Measurements from ENCODE around the gene SCN4A. TPM values are rescaled to one million over a fixed set of nuclear protein-coding genes. Genes with fewer than 3 reads are reported as not detected.

SCN4A gene
- total RNA-seq, 1 donor from 2014 or later: 1.3 TPM

GRCh38 chr17:63941162-63941561, 31.6 kb downstream of the SCN4A start:
- intact Hi-C loops (cut with DNase I): no loop called here
- no peak for DNase-seq (ENCODE audit: low spot score in 2 of 2)

GRCh38 chr17:63940584-63940983, 32.1 kb downstream of the SCN4A start:
- intact Hi-C loops (cut with DNase I): no loop called here
- TF ChIP-seq CTCF (IDR thresholded peaks at IDR 0.05): no peak
- Histone ChIP-seq H3K27me3 (no peaks in the 10 kb centered on the region), H3K27ac (no peak overlapping the region), H3K36me3 (no peaks in the 10 kb centered on the region), H3K9me3 (no peaks in the 10 kb centered on the region), H3K4me3 (no peak overlapping the region), H3K4me1 (no peaks in the 10 kb centered on the region)
- DNase-seq (ENCODE audit: low spot score in 2 of 2): no peak

More at GRCh38 chr17:63941162-63941561, 31.6 kb downstream of the SCN4A start:
- no peak overlapping the region for H3K27ac ChIP-seq
- H3K36me3 ChIP-seq: no peaks in the 10 kb centered on the region
- no peak overlapping the region for H3K4me3 ChIP-seq
- no peak for TF ChIP-seq CTCF (IDR thresholded peaks at IDR 0.05)
- no peaks in the 10 kb centered on the region for H3K9me3 ChIP-seq
- H3K4me1 ChIP-seq: no peaks in the 10 kb centered on the region
- H3K27me3 ChIP-seq: no peaks in the 10 kb centered on the region

- intact Hi-C loops (cut with DNase I): no loop called here
- Histone ChIP-seq H3K36me3 (no peaks in the 10 kb centered on the region), H3K4me3 (no peak overlapping the region), H3K4me1 (no peaks in the 10 kb centered on the region), H3K9me3 (no peaks in the 10 kb centered on the region), H3K27me3 (no peaks in the 10 kb centered on the region), H3K27ac (no peak overlapping the region)
- TF ChIP-seq CTCF (IDR thresholded peaks at IDR 0.05): no peak
- DNase-seq (ENCODE audit: low spot score in 2 of 2): no peak
Observed at GRCh38 chr17:63939884-63940283, 32.8 kb downstream of the SCN4A start.

- intact Hi-C loops (cut with DNase I): no loop called here
- no peak overlapping the region for H3K4me3 ChIP-seq
- no peaks in the 10 kb centered on the region for H3K4me1 ChIP-seq
- TF ChIP-seq CTCF (IDR thresholded peaks at IDR 0.05): no peak
- H3K27ac ChIP-seq: no peak overlapping the region
- DNase-seq (ENCODE audit: low spot score in 2 of 2): no peak
- no peaks in the 10 kb centered on the region for H3K27me3 ChIP-seq
- H3K36me3 ChIP-seq: no peaks in the 10 kb centered on the region
- H3K9me3 ChIP-seq: no peaks in the 10 kb centered on the region
Observed at GRCh38 chr17:63939401-63939800, 33.3 kb downstream of the SCN4A start.

GRCh38 chr17:63937920-63938319, 34.8 kb downstream of the SCN4A start:
- no peaks in the 10 kb centered on the region for H3K9me3 ChIP-seq
- H3K4me3 ChIP-seq: no peak overlapping the region
- H3K4me1 ChIP-seq: no peaks in the 10 kb centered on the region
- intact Hi-C loops (cut with DNase I): no loop called here
- DNase-seq (ENCODE audit: low spot score in 2 of 2): no peak
- no peak overlapping the region for H3K27ac ChIP-seq
- no peaks in the 10 kb centered on the region for H3K27me3 ChIP-seq
- no peak for TF ChIP-seq CTCF (IDR thresholded peaks at IDR 0.05)
- H3K36me3 ChIP-seq: no peaks in the 10 kb centered on the region

- Histone ChIP-seq H3K36me3 (no peaks in the 10 kb centered on the region), H3K4me3 (no peak overlapping the region), H3K9me3 (no peaks in the 10 kb centered on the region), H3K27me3 (no peaks in the 10 kb centered on the region), H3K4me1 (no peaks in the 10 kb centered on the region), H3K27ac (no peak overlapping the region)
- DNase-seq (ENCODE audit: low spot score in 2 of 2): no peak
- intact Hi-C loops (cut with DNase I): no loop called here
- no peak for TF ChIP-seq CTCF (IDR thresholded peaks at IDR 0.05)
Observed at GRCh38 chr17:63937319-63937718, 35.4 kb downstream of the SCN4A start.

All from ascending aorta (tissue), 2 donors.